ENCODE results near the gene GALNTL6. TPM values are rescaled to one million over a fixed set of nuclear protein-coding genes. Genes with fewer than 3 reads are reported as not detected.

GALNTL6 gene
- total RNA-seq, 1 experiment from 2014 or later: not detected

DNA sequence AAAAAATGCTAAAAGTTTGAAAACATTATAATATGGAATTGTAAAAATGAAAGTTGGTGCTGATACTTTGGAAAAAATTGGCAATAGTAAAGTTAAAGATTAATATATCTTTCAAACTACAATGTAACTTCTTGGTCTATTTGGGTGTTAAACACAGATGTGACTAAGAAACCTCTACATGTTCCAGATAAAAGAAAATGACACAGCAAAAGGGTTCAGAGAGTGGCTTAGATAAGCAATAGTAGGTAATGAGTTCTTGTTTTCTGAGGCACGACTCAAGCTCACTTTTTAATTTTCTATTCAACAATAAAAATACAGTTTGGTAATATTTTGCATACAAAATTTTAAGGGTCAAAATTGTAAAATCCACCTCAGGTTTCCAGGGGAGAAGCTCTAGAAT lies 292.7 kb downstream of the GALNTL6 start:
- intact Hi-C loops (cut with micrococcal nuclease): no loop called here
- Mint-ChIP-seq H3K4me3 (ENCODE audit: unreplicated experiment) (no peak overlapping the region), H3K36me3 (ENCODE audit: insufficient read depth, unreplicated experiment) (no peaks in the 10 kb centered on the region), H3K27me3 (ENCODE audit: insufficient read depth, unreplicated experiment) (peaks cover 73% of the 10 kb centered on the region), H3K9me3 (ENCODE audit: unreplicated experiment) (no peaks in the 10 kb centered on the region), H3K4me1 (ENCODE audit: insufficient read depth, unreplicated experiment) (no peaks in the 10 kb centered on the region), H3K27ac (ENCODE audit: low read depth, unreplicated experiment) (no peak overlapping the region)
- TF ChIP-seq, protein P1, sequence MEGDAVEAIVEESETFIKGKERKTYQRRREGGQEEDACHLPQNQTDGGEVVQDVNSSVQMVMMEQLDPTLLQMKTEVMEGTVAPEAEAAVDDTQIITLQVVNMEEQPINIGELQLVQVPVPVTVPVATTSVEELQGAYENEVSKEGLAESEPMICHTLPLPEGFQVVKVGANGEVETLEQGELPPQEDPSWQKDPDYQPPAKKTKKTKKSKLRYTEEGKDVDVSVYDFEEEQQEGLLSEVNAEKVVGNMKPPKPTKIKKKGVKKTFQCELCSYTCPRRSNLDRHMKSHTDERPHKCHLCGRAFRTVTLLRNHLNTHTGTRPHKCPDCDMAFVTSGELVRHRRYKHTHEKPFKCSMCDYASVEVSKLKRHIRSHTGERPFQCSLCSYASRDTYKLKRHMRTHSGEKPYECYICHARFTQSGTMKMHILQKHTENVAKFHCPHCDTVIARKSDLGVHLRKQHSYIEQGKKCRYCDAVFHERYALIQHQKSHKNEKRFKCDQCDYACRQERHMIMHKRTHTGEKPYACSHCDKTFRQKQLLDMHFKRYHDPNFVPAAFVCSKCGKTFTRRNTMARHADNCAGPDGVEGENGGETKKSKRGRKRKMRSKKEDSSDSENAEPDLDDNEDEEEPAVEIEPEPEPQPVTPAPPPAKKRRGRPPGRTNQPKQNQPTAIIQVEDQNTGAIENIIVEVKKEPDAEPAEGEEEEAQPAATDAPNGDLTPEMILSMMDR (IDR thresholded peaks at IDR 0.05; ENCODE audit: unreplicated experiment): no peak
- DNase-seq (ENCODE audit: unreplicated experiment): no peak
- ChIA-PET CTCF (no interaction called here), POLR2A (interaction anchor here (0.7 kb wide), 1 partner anchor 947 kb away, joined by 5 read pairs; no protein-coding TSS in a partner anchor)
- BruUV-seq (replicated peaks): no TSS peak

DNA sequence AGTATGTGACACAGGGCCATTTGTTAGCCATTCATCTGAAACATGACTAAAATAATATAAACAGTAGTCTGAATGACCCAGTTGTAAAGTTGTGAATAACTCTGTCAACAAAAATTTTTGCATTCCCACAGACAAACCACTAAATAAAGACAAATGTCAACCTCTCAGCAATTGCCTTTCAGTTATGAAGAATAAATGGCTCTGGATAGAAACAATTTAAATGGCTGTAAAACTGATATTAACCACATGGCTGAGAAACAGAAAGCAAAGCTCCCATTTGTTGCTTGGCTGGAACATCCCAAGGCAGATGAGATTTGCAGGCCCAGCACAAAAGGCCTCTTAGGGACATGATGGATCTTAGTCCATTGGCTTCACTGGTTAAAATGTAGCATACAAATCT lies 296.3 kb downstream of the GALNTL6 start:
- Mint-ChIP-seq H3K4me3 (ENCODE audit: unreplicated experiment) (no peak overlapping the region), H3K4me1 (ENCODE audit: insufficient read depth, unreplicated experiment) (no peaks in the 10 kb centered on the region), H3K27me3 (ENCODE audit: insufficient read depth, unreplicated experiment) (peaks cover 77% of the 10 kb centered on the region), H3K27ac (ENCODE audit: low read depth, unreplicated experiment) (no peak overlapping the region), H3K9me3 (ENCODE audit: unreplicated experiment) (no peaks in the 10 kb centered on the region), H3K36me3 (ENCODE audit: insufficient read depth, unreplicated experiment) (no peaks in the 10 kb centered on the region)
- intact Hi-C loops (cut with micrococcal nuclease): no loop called here
- POLR2A ChIA-PET: no interaction called here
- BruUV-seq (replicated peaks): no TSS peak
- TF ChIP-seq, protein P1 (IDR thresholded peaks at IDR 0.05; ENCODE audit: unreplicated experiment): no peak
- CTCF ChIA-PET: interaction anchor here (1.0 kb wide), 1 partner anchor 1458 kb away, joined by 3 read pairs; no protein-coding TSS in a partner anchor
- DNase-seq (ENCODE audit: unreplicated experiment): no peak

DNA sequence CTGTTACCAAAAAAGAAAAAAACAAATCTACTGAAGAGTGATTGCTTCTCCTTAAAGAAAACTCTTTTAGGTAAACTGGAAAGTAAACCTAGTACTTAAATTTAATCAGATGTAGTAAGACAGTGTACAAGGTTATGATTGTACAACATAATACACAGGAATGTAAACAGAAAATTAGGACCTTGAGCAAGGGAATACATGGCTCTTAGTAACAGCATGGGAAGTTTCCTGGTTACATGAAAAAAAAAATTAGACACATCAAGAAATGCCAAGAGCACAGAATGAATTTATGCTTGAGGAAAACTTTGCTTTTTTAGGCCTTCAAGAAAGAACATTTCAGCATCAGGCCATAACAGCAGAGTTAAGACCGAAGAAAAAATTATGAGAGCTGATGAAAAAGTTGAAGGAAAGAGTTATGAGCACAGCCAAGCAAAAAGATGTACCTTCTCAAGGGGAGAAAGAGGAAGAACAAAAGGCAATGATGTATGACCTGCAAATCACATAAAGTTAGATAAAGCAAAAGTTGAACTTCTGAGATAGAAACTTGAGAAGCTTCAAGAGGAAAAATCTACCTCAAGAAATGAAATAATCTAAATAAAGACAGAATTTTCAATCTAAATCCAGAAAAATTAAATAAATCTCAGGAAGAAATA lies 311.6 kb downstream of the GALNTL6 start:
- Mint-ChIP-seq H3K9me3 (ENCODE audit: unreplicated experiment) (no peaks in the 10 kb centered on the region), H3K27ac (ENCODE audit: low read depth, unreplicated experiment) (no peak overlapping the region)

DNA sequence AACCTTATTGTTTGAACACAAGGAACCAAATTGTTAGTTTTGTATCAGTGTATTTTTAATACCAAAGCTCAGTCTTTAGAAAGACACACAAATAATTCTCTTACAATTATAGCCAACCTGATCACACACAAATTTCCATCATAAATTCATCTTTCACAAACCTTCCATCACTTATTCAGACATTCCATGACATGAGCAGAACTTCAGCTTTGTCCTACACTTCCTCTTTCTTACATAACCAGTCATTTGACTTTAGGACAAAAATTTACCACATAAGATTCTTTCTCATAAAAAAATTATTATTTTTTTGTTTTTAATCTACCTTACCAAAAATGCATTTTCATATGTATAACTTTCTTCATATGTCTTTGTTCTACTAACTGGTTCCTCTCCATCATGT lies 312.2 kb downstream of the GALNTL6 start:
- intact Hi-C loops (cut with micrococcal nuclease): no loop called here
- CTCF ChIA-PET: no interaction called here
- Mint-ChIP-seq H3K4me1 (ENCODE audit: insufficient read depth, unreplicated experiment) (no peaks in the 10 kb centered on the region), H3K4me3 (ENCODE audit: unreplicated experiment) (no peak overlapping the region), H3K36me3 (ENCODE audit: insufficient read depth, unreplicated experiment) (no peaks in the 10 kb centered on the region), H3K27ac (ENCODE audit: low read depth, unreplicated experiment) (no peak overlapping the region), H3K9me3 (ENCODE audit: unreplicated experiment) (no peaks in the 10 kb centered on the region), H3K27me3 (ENCODE audit: insufficient read depth, unreplicated experiment) (peaks cover 51% of the 10 kb centered on the region)
- no peak for DNase-seq (ENCODE audit: unreplicated experiment)
- POLR2A ChIA-PET: no interaction called here
- no TSS peak for BruUV-seq (replicated peaks)
- TF ChIP-seq, protein P1 (IDR thresholded peaks at IDR 0.05; ENCODE audit: unreplicated experiment): no peak

More for the DNA sequence above, 311.6 kb downstream of the GALNTL6 start:
- H3K4me3 Mint-ChIP-seq (ENCODE audit: unreplicated experiment): no peak overlapping the region
- intact Hi-C loops (cut with micrococcal nuclease): no loop called here
- no peaks in the 10 kb centered on the region for H3K4me1 Mint-ChIP-seq (ENCODE audit: insufficient read depth, unreplicated experiment)
- DNase-seq (ENCODE audit: unreplicated experiment): no peak
- ChIA-PET POLR2A (no interaction called here), CTCF (no interaction called here)
- TF ChIP-seq, protein P1 (IDR thresholded peaks at IDR 0.05; ENCODE audit: unreplicated experiment): no peak
- H3K27me3 Mint-ChIP-seq (ENCODE audit: insufficient read depth, unreplicated experiment): peaks cover 52% of the 10 kb centered on the region
- H3K36me3 Mint-ChIP-seq (ENCODE audit: insufficient read depth, unreplicated experiment): no peaks in the 10 kb centered on the region
- BruUV-seq (replicated peaks): no TSS peak
